ENCODE data around the gene LPA.

- TF ChIP-seq CTCF (IDR thresholded peaks at IDR 0.05) (no peak), POLR2AphosphoS5 (IDR thresholded peaks at IDR 0.05) (no peak), POLR2A (IDR thresholded peaks at IDR 0.05) (no peak)
These were observed 1.6 kb downstream of the LPA start for GRCh38 chr6:160662429-160662828.
